COLO668 (cell line): ENCODE measurements around the gene UIMC1.
A peak's percentile ranks its signal among the peaks of the same experiment; 100 is the strongest.
"Not testable (repeated sequence)": the region's sequence is repeated elsewhere in the genome, so short reads cannot be mapped to it uniquely, and the experiment has no call there.

ENCODE experiments used
- DNase-seq: peaks from one replicate; lab custom pipeline; 2025; ENCODE audit not compliant: unreplicated experiment; lab: John Stamatoyannopoulos, UW

The UIMC1 gene

DNA sequence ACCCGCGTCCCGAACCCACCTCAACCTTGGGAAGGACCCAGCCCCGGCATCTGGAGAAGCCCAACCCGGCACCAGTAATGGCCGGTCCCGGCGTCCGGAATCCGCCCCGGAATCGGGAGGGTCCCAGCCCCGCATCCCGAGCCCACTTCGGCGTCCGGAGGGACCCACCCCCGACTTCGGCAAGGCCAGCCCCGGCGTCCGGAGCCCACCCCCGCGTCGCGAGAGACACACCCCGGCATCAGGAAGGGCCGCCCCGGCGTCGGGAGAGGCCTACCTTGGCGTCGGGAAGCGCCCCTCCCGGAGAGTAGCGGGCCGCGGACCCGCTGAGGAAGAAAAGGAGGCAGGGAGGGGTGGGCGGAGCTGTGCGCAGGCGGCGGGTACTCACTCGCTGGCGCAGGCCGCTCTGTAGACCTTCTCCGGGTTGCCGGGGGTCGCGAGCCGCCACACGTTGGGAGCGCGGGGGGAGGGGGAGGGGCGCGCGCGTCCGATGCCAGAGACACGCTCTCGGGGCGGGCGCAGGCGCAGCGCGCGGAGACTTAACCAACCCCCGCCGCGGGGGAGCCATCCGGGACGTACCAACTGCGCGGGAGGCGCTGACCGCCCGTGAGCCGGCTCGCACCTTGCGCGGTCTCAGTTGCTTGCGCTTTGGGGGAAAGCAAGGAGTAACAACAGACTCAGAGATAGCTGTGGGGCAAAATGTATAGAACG is at the start of gene UIMC1:
UIMC1 (minus strand) TSS at position 515 of the 708 bp plus-strand sequence. CDS start 24,164 bp downstream, outside the sequence.
- DNase-seq: peak; percentile 89

DNA sequence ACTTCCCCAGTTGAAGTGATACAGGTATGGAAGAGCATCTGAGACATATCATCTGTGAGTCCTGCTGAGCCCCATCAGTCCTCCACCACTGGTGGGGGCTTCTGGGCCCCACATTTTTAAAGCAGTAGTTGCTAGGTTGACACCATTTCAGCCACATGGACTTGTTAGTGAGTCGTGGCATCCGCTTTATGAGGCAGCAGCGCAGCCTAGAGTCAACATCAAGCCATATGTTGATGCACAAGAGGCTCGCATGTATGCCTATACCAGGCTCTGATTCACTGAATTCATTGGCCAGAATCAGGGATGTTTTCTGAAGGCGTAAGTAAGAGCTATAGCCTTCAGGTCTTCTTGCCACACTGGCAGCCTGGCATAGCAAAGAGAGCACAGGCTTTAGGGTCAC is 42.7 kb upstream of the UIMC1 start:
- no peak for DNase-seq

DNA sequence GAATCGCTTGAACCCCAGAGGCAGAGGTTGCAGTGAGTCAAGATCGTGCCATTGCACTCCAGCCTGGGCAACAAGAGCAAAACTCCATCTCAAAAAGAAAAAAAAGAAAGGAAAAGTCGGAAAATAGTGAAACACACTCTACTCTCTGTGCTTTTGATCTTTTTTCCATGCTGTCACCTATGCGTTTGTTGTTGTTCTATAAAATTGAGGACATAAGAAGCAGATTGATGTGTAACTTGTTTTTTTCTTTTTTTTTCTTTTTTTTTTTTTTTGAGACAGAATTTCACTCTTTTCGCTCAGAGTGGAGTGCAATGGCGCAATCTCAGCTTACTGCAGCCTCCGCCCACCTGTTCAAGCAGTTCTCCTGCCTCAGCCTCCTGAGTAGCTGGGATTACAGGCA is 42.0 kb upstream of the UIMC1 start:
- DNase-seq: not testable (repeated sequence)

DNA sequence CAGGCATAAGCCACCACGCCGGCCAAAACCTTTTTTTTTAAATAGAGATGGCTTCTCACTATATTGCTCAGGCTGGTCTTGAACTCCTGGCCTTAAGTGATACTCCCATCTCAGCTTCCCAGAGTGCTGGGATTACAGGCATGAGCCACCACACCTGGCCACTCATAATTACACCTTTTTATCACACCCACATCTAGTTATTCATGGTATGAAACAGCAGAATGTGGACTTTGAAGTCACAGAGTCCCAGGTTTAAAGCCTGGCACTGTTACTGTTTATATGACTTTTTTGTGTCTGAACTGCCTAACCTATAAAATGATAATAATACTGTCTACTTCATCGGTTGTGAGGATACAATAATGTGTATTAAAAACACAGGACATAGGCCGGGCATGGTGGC is 39.1 kb upstream of the UIMC1 start:
- DNase-seq: no peak

DNA sequence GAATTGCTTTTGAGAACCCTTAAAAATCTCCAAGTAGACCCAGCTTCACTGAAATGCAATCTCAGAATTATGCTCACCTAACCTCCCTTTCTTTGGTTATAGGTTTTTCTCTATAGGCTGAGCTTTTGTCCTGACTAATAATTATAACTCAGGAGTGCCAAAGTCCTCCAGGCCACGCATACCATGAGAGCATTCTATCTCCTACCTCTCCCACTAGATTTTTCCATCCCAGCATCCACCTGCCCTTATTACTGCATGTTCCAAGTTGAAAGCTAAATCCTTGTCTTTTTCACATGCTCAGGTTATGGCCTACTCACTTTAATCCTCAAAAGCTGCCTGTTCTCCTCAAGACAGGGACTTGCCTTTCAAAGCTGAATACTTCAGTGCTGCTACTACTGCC is 38.1 kb upstream of the UIMC1 start:
- no peak for DNase-seq

DNA sequence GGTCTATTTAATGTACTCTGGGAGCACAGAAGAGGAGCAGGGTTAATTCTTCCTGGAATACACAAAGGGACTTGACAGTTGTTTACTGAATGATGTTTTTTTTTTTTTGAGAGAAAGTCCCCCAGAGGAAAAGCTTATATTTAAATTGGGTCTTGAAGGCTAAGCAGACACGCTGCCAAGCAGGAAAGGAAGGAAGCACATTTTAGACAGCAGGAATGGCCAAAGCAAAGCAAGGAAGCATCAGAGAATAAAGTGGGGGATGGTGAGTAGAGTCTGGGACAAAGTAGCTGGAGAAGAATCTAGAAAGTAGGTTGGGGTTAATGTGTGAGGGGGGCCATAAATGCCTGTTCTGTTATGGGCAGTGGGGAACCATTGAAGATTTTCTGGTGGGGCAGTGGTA is 37.4 kb upstream of the UIMC1 start:
- no peak for DNase-seq

DNA sequence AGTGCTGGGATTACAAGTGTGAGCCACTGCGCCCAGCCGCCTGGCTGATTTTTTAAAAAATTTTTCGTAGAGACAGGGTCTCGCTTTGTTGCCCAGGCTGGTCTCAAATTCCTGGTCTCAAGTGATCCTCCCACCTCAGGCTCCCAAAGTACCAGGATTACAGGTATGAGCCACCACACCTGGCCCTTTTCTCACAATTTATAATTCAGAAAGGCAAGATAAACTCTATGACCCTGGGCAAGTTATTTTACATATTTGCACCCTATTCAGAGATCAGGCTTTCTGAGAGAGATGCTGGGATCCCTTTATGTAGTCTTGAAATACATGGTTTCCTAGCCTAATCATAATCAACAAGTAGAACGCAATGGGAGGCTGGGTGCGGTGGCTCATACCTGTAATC is 36.5 kb upstream of the UIMC1 start:
- no peak for DNase-seq

DNA sequence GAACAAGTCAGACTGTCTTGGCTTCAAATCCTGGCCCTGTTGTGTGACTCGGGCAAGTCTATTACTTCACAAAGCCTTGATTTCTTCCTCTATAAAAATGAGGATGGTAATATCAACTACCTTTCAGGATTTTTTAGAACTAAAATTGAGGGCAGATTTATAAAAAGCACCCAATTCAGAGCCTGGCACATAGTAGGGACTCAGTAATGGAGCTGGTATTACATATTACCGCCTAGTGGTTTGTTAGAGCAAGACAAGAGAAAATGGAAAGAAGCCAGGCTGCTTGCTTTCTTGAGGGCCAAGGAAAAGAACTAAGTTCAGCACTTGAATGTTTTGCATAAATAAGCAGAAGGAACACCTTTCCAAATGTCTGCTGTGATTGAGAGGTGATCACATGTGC is 35.4 kb upstream of the UIMC1 start:
- no peak for DNase-seq

DNA sequence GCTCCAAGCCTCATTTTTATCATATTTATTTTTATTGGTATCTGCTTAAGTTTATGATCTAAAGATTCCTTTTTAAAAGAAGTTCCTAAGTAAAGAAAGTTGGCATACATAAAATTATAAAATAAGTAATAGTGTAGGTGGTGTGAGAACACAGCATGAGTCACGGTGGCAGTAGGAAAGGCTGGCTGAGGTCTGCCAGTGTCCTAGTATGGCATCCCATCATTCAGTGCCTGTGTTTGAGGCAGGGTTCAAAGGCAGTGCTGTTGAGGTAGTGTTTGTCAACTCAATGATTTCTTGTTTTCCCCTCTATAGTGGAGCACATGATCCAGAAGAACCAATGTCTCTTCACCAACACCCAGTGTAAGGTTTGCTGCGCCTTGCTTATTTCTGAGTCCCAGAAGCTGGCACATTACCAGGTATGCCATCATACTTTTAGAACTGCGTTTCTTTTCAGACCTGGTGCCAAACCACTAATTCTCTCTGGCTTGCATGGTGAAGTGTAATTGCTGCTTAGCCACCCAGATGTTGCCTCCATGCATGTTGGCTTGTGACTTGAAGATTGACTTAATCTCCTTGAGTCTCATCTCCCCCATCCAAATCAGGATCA is 34.3 kb upstream of the UIMC1 start:
- DNase-seq: no peak

DNA sequence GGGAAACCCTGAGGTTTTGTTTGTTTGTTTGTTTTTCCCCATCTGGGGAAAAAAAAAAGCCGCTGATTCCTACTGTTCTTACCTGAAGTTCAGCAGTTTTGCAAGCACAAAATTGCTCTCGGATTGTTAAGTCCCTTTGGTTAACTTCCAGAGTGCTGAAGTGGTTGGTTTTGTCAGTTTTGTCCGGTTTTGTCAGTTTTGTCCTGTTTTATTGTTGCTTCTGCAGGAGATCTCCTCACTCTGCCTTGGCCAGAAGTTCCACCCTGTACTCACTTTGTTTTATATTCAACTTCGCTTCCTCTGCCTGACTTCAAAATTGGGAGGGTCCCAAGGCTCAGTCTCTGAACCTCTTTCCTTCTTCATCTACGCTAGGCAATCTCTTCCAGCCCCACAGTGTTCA is 30.3 kb upstream of the UIMC1 start:
- no peak for DNase-seq

DNA sequence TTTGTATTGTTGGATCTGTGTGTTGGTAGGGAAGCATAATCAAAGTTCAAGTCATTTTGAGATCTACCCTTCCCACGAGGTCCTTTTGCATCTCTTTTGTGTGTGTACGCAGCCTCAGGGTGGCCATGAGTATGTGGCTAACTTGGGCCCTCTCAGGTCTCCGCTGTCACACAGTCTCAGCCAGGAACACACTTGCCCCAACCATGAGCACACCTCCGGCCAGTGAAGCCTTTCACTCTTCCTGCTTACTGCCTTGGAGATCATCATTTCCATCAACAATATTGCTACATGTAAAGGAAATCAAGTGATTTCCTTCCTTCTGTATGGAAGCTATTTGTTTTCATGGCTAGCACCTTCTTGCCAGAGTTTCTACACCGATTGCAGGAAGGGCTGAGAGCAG is 29.9 kb upstream of the UIMC1 start:
- DNase-seq: no peak

DNA sequence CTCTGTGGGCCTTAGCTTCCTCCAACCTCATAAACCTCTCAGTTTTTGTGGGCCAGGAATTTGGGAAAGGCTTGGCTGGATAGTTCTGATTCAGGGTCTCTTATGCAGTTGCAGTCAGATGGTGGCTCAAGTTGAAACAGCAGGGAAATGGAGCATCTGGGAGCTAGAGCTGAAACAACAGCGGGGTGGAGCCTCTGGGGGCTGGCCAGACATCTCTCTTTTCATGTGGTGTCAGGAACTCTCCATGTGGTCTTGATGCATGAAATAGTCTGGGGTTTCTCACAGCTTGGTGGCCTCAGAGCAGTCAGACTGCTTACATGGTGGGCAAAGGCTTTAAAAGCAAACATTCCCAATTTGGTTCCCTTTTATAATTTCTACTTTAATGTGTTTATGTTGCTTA is 29.4 kb upstream of the UIMC1 start:
- no peak for DNase-seq

DNA sequence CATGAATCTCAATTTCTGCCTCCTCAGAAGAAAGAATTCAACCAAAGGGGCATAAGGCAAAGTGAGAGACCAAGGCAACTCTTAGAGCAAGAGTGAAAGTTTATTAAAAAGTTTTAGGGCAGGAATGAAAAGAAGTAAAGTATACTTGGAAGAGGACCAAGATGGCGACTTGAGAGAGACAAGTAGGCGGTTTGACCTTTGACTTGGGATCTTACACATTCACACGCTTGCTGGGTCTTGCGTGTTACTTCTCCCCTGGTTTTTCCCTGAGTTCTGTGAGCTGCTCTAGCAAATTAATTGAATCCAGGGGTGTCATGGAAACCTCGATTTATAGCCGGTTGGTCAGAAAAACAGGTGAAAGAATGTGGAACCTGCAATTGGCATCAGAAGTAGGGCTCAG is 22.9 kb upstream of the UIMC1 start:
- no peak for DNase-seq

DNA sequence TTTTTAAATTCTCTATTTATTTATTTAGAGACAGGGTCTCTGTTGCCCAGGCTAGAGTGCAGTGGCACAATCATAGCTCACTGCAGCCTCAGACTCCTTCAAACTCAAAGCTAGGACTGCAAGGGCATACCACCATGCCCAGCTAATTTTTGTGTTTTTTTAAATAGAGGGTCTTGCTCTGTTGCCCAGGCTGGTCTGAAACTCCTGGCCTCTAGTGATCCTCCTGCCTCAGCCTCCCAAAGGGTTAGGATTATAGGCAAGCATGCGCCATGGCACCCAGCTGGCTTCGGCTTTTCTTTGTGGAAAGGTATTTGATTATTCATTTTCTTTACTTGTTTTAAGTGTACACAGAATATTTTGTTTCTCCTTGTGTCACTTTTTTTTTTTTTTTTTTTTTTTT is 21.1 kb upstream of the UIMC1 start:
- no peak for DNase-seq

DNA sequence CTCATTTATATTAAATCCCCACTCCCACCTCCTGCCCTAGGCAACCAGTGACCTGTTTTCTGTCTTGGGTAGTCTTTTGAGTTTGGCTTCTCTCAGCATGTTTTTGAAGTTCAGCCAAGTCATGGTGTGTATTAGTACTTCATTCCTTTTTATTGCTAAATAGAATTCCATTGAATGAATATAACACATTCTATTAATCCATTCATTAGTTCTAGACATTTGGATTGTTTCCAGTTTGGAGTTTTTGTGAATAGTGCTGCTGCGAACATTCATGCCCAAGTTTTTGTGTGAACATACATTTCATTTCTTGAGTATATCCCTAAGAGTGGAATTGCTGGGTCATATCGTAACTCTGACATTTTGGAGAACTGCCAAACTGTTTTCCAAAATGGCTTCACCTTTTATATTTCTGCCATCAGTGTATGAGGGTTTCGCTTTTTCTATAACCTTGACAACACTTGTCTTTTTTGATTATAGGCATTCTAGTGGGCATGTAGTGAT is 18.6 kb upstream of the UIMC1 start:
- DNase-seq: no peak

DNA sequence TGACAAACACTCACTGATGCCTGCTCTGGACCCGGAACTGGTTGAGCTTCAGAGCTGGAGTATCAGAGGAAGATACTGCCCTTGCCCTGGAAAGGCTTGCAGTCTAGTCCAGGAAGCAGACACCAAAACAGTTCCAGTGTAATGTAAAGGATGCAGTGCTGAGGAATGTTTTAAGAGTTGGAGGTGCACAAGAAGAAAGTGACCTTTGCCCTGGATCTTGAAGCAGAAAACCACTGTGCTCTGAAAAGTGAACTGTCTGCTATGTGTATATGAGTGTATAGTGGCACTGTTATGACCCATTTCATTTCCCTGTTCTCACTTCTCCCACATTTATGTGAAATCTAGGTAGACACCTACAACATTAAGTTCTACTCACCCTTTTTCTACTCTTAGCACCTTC is 18.0 kb upstream of the UIMC1 start:
- DNase-seq: no peak

DNA sequence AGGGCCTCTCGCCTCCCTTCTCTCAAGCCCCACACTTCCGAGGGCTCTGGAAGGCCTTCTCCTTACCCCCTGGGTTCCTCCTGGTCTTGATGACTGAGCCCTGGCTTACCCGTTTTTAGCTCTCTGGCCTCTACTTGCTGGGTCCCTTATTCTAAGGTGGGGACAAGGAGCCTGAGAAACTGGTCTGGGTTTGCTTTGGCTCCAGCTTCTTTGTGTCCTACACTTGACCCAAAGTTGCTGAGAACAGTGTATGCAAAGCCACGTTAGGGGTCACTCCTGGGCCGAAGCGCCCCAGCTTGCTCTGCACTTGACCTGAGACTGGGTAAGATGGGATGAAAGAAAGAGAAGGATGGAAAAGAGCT is 16.7 kb upstream of the UIMC1 start:
- DNase-seq: no peak

DNA sequence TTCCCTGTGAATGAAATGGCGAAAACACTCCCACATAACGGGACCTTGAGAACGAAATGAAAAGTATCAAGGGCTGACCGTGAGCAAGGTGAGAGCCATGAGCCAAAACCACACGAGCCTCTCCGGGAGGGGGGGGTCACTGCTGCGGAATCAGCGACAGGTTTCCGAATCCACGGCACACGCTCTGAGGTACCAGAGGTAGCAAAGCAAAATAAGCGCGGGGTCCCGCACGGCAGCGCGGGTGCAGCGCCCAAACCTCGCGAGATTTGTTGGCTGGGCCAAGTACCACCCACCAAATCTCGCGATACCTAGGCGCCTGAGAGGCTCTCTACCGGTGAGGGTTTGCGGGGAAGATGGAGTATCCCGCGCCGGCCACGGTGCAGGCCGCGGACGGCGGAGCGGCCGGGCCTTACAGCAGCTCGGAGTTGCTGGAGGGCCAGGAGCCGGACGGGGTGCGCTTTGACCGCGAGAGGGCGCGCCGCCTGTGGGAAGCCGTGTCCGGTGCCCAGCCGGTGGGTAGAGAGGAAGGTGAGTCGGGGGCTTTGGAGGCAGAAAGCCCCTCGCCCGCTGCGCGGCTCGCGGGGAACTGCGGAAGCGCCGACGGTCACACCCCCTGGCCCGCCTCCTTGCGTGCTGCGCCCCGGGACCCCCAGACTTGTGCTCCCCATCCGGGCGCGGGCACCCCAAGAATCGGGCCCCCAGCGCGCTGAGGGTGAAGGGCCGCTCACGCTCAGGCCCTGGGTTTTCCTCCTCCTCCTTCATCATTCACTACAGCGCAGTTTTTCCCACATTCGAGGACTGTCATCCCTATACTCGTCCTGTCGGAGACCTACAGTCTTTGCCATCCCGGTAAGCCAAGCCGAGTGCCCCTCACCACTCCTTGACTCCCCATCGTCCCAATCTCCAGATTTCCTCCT is 16.1 kb upstream of the UIMC1 start, which contains the start of gene ZNF346:
ZNF346 (plus strand) TSS at position 311 of the 917 bp plus-strand sequence; CDS start at position 354, 43 bp downstream.
- DNase-seq: peak; percentile 88

DNA sequence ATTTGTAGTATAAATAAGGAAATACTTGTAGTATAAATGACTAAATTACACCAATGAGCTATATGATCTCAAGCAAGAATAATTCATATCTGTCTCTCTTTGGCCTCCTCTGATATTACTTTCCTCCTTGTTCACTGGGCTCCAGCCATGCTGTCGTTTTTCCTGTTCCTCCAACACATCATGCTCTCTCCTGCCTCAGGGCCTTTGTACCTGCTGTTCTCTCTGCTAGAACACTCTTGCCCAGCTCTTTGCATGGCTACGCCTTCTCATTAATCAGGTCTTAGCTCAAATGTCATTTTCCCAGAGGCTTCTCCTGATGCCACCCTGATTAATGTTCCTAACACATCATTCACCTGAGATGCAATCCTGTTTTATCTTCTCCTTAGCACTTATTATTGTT is 13.5 kb upstream of the UIMC1 start:
- no peak for DNase-seq

DNA sequence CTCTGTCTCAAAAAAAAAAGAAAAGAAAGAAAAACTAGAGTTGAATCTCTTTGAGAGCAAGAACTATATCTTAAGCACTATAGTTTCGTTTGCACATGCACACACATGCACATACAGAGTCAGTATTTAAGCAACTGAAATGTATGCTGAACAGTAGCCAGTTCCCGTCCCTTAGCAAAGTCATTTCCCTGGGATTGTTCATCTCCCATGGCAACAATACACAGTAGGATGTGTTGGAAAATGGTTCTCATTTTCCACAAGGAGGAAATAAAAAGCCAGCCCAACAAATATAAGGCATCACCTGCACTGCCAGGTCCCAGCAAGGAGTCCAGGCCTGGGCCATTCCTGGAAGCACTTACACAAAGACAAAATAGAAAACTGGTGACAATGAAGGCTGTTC is 11.8 kb upstream of the UIMC1 start:
- DNase-seq: no peak

DNA sequence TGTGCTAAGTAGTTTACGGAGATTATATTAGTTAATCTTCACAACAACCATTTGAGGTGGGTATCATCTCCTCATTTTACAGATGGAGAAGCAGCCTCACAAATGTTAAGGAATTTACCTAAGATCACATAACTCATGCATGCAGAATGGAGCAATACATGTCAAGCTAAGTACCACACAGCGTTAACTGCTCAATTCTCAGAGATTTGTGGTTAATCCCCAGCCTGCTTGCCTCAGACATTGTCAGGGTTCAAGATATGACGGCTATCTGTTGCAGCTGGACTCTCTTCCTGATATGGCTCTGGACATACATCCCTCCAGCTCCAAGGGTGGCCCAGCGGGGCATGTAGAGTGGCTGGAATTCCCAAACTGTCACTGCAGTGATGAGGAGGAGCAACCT is 8.6 kb upstream of the UIMC1 start:
- no peak for DNase-seq

DNA sequence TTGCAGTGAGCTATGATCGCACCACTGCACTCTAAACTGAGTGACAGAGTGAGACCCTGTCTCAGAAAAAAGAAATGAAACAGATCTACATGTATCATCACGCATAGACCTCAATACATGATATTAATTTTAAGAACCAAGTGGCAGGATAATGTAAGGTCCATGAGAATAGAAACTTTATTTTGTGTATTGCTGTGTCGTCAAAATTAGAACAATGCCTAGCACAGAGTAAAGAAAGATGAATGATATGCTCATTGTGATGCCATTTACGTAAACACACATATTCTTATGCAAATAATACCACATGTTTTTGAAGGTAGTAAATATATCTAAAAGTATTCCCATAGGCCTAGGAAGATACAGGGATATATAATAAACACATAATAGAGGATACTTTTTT is 3.6 kb upstream of the UIMC1 start:
- no peak for DNase-seq
